Measurements from ENCODE around the gene EHMT1. TPM values are rescaled to one million over a fixed set of nuclear protein-coding genes. Genes with fewer than 3 reads are reported as not detected.

EHMT1 gene
- total and polyA plus RNA-seq, 8 donors = 29.9 to 51.1 (median 32.6) TPM

GRCh38 chr9:137843355-137843754 is 224.6 kb downstream of the EHMT1 start:
- Histone ChIP-seq H3K4me1 (no peaks in the 10 kb centered on the region), H3K36me3 (no peaks in the 10 kb centered on the region), H3K4me3 (no peak overlapping the region), H3K27ac (no peak overlapping the region), H3K9me3 (no peaks in the 10 kb centered on the region), H3K27me3 (no peaks in the 10 kb centered on the region)
- no peak for ATAC-seq
- no peak for DNase-seq
- no peak for FAIRE-seq
- intact Hi-C loops (cut with DNase I) = no loop called here
- 82 to 89% methylated on average over 9 of the region's 9 CpGs for WGBS, 2 donors
- no peak for TF ChIP-seq CTCF (IDR thresholded peaks at IDR 0.05)

- 50 to 56% methylated on average over 5 of the region's 5 CpGs for WGBS, 2 donors
- intact Hi-C loops (cut with DNase I) = no loop called here
- Histone ChIP-seq H3K27ac (no peak overlapping the region), H3K9me3 (no peaks in the 10 kb centered on the region), H3K27me3 (no peaks in the 10 kb centered on the region), H3K4me1 (no peaks in the 10 kb centered on the region), H3K4me3 (no peak overlapping the region), H3K36me3 (no peaks in the 10 kb centered on the region)
- DNase-seq (no peak), FAIRE-seq (no peak), ATAC-seq (no peak)
- no peak for TF ChIP-seq CTCF (IDR thresholded peaks at IDR 0.05)
Measured at GRCh38 chr9:137851516-137852267, 232.9 kb downstream of the EHMT1 start.

- no peaks in the 10 kb centered on the region for H3K9me3 ChIP-seq
- no peak for TF ChIP-seq CTCF (IDR thresholded peaks at IDR 0.05)
- FAIRE-seq (no peak), DNase-seq (no peak), ATAC-seq (no peak)
- H3K4me3 ChIP-seq = no peak overlapping the region
- H3K27ac ChIP-seq = no peak overlapping the region
- no peaks in the 10 kb centered on the region for H3K36me3 ChIP-seq
- H3K4me1 ChIP-seq = no peaks in the 10 kb centered on the region
- intact Hi-C loops (cut with DNase I) = no loop called here
- H3K27me3 ChIP-seq = no peaks in the 10 kb centered on the region
- WGBS, 2 donors = 88 to 92% methylated on average over 1 of the region's 1 CpG
Measured at GRCh38 chr9:137853392-137853995, 234.7 kb downstream of the EHMT1 start.

GRCh38 chr9:137860361-137860760 is 241.6 kb downstream of the EHMT1 start:
- Histone ChIP-seq H3K27ac (no peak overlapping the region), H3K4me1 (no peaks in the 10 kb centered on the region), H3K9me3 (no peaks in the 10 kb centered on the region), H3K27me3 (no peaks in the 10 kb centered on the region), H3K36me3 (no peaks in the 10 kb centered on the region), H3K4me3 (no peak overlapping the region)
- intact Hi-C loops (cut with DNase I) = no loop called here
- WGBS, 2 donors = 87 to 92% methylated on average over 1 of the region's 1 CpG
- FAIRE-seq = no peak
- ATAC-seq = no peak
- no peak for DNase-seq
- TF ChIP-seq CTCF (IDR thresholded peaks at IDR 0.05) = no peak

DNA sequence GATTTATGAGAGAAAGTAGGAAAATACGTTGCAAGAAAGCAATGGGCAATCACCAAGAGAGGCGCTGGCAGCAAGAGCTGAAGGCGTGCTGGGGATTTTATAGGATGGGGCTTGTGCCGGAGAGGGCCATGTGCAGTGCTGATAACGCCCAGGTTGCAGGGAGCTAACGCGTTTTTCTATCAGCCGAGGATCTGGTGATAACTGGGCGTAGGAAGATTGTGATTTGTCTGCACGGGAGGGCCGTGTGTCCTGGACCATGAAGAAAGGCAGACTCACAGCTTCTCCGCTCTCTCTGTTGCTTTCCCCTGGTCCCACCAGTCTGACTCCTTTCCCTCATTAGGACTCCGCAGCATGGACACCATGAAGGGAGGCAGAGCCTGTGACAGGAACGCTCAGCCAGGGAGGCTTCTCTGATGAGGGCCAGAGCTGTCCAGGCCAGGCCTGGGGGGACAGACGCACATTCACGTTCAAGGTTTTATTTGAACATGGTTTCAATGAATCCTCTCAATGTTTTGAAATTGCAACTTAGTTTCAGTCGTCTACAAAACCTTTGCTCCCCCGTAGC is 246.9 kb downstream of the EHMT1 start:
- no peak for DNase-seq
- 66% methylated on average over 18 of the region's 18 CpGs for WGBS, 2 donors
- Histone ChIP-seq H3K36me3 (no peaks in the 10 kb centered on the region), H3K4me3 (no peak overlapping the region), H3K27ac (no peak overlapping the region), H3K9me3 (no peaks in the 10 kb centered on the region), H3K4me1 (no peaks in the 10 kb centered on the region), H3K27me3 (no peaks in the 10 kb centered on the region)
- no peak for FAIRE-seq
- no peak for TF ChIP-seq CTCF (IDR thresholded peaks at IDR 0.05)
- intact Hi-C loops (cut with DNase I) = no loop called here
- no peak for ATAC-seq
